ENCODE results near the gene CD1B. TPM values are rescaled to one million over a fixed set of nuclear protein-coding genes. Genes with fewer than 3 reads are reported as not detected.
A peak's percentile ranks its signal among the peaks of the same experiment; 100 is the strongest.
"Not testable (repeated sequence)": the region's sequence is repeated elsewhere in the genome, so short reads cannot be mapped to it uniquely, and the experiment has no call there.

The CD1B gene
- polyA plus RNA-seq, 10 donors = 0.12 TPM; not detected in 9

- DNase-seq = no peak
These were observed 2.0 kb downstream of the CD1B start for GRCh38 chr1:158329300-158329699.

DNA sequence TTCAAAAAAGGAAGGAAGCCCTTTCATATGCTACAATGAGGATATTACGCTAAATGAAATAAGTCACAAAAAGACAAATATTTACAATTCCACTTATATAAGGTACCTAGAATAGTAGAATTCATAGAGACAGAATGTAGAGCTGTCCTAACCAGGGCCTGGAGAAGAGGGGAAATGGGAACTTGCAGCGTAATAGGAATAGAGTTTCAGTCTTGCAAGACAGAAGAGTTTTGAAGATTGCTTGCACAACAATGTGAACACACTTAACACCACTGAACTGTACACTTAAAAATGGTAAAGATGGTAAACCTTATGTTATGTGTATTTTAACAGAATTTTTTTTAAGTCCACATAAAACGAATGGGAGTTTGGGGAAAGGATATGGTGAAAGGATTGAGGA, 2.9 kb downstream of the CD1B start:
- DNase-seq = no peak

DNA sequence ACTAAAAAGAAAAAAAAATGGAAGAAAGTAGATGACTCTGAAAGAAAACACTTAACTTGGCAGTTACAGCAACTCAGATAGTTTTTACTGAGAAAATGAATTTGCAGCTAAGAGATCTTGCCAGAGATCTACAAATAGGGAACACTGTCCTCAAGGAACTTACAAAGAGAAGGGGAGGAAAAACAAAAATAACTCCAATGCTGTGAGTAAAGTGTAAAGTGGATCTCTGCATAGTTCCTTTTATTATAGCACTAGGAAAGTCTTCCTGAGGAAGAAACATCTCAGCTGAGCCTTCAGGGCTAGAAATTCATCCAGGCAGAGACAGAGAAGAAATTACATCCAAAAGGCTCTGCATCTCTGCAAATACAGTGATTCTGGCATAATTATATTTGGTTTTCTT, 3.9 kb downstream of the CD1B start:
- DNase-seq = no peak

- no peak for DNase-seq
These were observed 6.9 kb downstream of the CD1B start for GRCh38 chr1:158324395-158324794.

DNA sequence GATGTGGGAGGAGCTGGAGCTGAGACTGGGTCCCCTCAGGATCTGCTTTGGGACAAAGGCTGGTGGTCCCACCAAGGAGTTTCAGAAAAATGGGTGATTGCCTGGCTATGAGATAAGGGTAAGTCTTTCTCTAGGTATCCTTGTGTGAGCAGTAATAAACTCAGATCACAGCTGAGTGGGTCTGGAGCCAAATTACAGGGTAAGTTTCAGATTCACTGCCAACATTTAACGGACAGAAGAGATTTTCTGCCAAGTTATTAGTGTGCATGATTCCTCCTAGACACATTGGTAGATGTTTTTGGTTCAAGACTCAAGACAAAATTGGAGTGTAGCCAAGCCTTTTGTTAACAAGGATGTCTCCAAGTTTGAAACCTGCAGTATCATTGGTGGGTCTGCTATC, 7.5 kb downstream of the CD1B start:
- no peak for DNase-seq

GRCh38 chr1:158311066-158311465, 20.3 kb downstream of the CD1B start:
- DNase-seq = no peak

GRCh38 chr1:158310623-158311022, 20.7 kb downstream of the CD1B start:
- no peak for DNase-seq

- no peak for DNase-seq
These were observed 35.5 kb downstream of the CD1B start for GRCh38 chr1:158295791-158296190.

- DNase-seq = peak in 1 of 3 donors; percentile 3
These were observed 40.9 kb downstream of the CD1B start for GRCh38 chr1:158290321-158290844.

GRCh38 chr1:158289811-158290210, 41.5 kb downstream of the CD1B start, which contains the start of gene CD1C:
Gene CD1C, plus strand, starts transcription at chr1:158289923. Its CDS starts 142 bp downstream, at chr1:158290065.
- DNase-seq = no peak

GRCh38 chr1:158286941-158287346, 44.4 kb downstream of the CD1B start:
- no peak for DNase-seq

DNA sequence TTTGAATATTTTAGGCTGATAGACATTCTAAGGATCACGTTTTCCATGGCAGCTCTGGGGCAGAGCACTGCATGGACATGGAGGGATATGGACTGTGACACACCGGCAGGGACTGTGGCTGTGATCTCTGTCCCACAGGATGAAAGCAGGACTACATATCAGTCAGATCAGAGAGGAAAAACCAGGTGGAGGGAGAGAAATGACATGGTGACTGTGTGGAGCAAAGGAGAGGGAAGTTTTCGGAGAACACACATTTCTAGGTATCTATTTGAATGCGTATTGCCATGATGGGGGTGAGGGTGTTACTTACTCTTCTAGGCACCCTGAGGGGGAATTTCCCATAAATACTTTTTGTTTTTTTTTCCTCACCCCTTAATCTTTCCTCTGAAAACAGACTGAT, 44.8 kb downstream of the CD1B start:
- DNase-seq = no peak

- DNase-seq = peak; percentile 9 to 50 (median 23)
These were observed 45.5 kb downstream of the CD1B start for GRCh38 chr1:158285756-158286241.

DNA sequence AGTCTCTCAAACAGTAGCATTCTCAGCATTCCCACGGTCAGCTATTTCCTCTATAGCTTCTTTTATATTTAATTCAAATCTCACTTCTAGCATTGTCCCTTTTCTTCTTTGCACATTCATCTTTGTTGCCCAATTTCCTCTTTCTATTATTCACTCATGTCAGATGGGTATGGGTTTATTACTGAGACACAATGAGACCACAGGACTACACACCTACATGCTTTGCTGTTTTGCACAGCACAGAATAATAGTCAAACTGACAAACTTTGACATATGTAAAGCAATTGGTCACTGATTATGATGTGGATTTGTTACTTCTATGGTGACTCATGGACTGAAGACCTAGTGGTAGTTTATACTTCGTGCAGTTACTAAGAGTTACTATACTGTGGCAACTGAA, 47.4 kb downstream of the CD1B start:
- DNase-seq = no peak

GRCh38 chr1:158282421-158282820, 48.9 kb downstream of the CD1B start:
- not testable (repeated sequence) for DNase-seq

Other genes with a start within 250 kb of the CD1B start
- gene CD1D, start 150.6 kb downstream of the CD1B start, polyA plus RNA-seq (ENCODE audit: insufficient read length in 10 of 10) = 1 to 10 TPM in 9 of 10 donors, under 1 TPM in 1; 0.75 to 2.0 (median 1.6) TPM
- gene CD1A, start 77.1 kb downstream of the CD1B start, polyA plus RNA-seq (ENCODE audit: insufficient read length in 10 of 10) = under 1 TPM in 2 of 10 donors, not detected in 8; 0.08 to 0.16 TPM
- gene CD1C, start 41.6 kb downstream of the CD1B start, polyA plus RNA-seq (ENCODE audit: insufficient read length in 10 of 10) = 1 to 10 TPM in 7 of 10 donors, under 1 TPM in 3; 0.47 to 1.6 (median 1.2) TPM
- under 1 TPM in 5 of 10 donors, not detected in 5; 0.23 to 0.63 (median 0.33) TPM for gene CD1E, start 22.4 kb upstream of the CD1B start, polyA plus RNA-seq (ENCODE audit: insufficient read length in 10 of 10)
- not detected for gene OR10T2, start 67.9 kb upstream of the CD1B start, polyA plus RNA-seq (ENCODE audit: insufficient read length in 10 of 10)
- not detected for gene OR10K2, start 94.7 kb upstream of the CD1B start, polyA plus RNA-seq (ENCODE audit: insufficient read length in 10 of 10)
- not detected for gene OR10K1, start 130.3 kb upstream of the CD1B start, polyA plus RNA-seq (ENCODE audit: insufficient read length in 10 of 10)
- gene OR10R2, start 140.7 kb upstream of the CD1B start, polyA plus RNA-seq (ENCODE audit: insufficient read length in 10 of 10) = not detected
- not detected for gene OR6Y1, start 222.9 kb upstream of the CD1B start, polyA plus RNA-seq (ENCODE audit: insufficient read length in 10 of 10)
- not detected for gene OR6P1, start 239.0 kb upstream of the CD1B start, polyA plus RNA-seq (ENCODE audit: insufficient read length in 10 of 10)
- not detected for gene OR10X1, start 248.4 kb upstream of the CD1B start, polyA plus RNA-seq (ENCODE audit: insufficient read length in 10 of 10)